ENCODE results near the gene HSPBAP1.
A peak's percentile ranks its signal among the peaks of the same experiment; 100 is the strongest.

The HSPBAP1 gene

GRCh38 chr3:122691195-122691594 is 102.4 kb downstream of the HSPBAP1 start:
- ATAC-seq: no peak
- Mint-ChIP-seq H3K4me3 (no peak overlapping the region), H3K4me1 (peaks cover 15% of the 10 kb centered on the region)

GRCh38 chr3:122690096-122690495 is 103.5 kb downstream of the HSPBAP1 start:
- H3K27me3 Mint-ChIP-seq: no peaks in the 10 kb centered on the region
- H3K4me3 Mint-ChIP-seq: no peak overlapping the region
- H3K4me1 Mint-ChIP-seq: peaks cover 14% of the 10 kb centered on the region
- no peak for ATAC-seq
- no peaks in the 10 kb centered on the region for H3K9me3 Mint-ChIP-seq
- H3K27ac Mint-ChIP-seq: peak overlapping the region in 1 of 2 donors; percentile 38
- DNase-seq: no peak

More at GRCh38 chr3:122691195-122691594, 102.4 kb downstream of the HSPBAP1 start:
- Mint-ChIP-seq H3K27ac (no peak overlapping the region), H3K9me3 (no peaks in the 10 kb centered on the region), H3K27me3 (no peaks in the 10 kb centered on the region)
- no peak for DNase-seq

Data from stimulated activated naive CD8-positive, alpha-beta T cell treated with anti-CD3 and anti-CD28 coated beads, Interleukin-15, amount 100 ng/mL, for 72 hours (primary cell).